ENCODE data around the gene HMGB4.

- TF ChIP-seq CTCF (IDR thresholded peaks at IDR 0.05; ENCODE audit: low read length) (no peak), EZH2 (optimal IDR thresholded peaks at IDR 0.05; ENCODE audit: low read depth, low read length) (no peak), EZH2phosphoT487 (IDR thresholded peaks at IDR 0.05; ENCODE audit: low read length) (no peak)
These were observed 40.5 kb upstream of the HMGB4 start for GRCh38 chr1:33823401-33823800.
